Activated CD4-positive, alpha-beta T cell treated with anti-CD3 and anti-CD28 coated beads, Interleukin-10, Interleukin-2, amounts not matched to agents 100 ng/mL and 50 ng/mL, durations not matched to agents 16 hours and 8 hours (primary cell): ENCODE data around the gene PIK3R1.

Experiments used
- DNase-seq: peaks from one replicate; pipeline ENCODE4 v3.0.0-alpha.2; 2020

Gene PIK3R1

GRCh38 chr5:68303754-68304420 is 88.3 kb downstream of the PIK3R1 start:
- DNase-seq, result no peak

- DNase-seq, result peak; percentile 56
Measured at GRCh38 chr5:68304421-68305052, 89.0 kb downstream of the PIK3R1 start.

DNA sequence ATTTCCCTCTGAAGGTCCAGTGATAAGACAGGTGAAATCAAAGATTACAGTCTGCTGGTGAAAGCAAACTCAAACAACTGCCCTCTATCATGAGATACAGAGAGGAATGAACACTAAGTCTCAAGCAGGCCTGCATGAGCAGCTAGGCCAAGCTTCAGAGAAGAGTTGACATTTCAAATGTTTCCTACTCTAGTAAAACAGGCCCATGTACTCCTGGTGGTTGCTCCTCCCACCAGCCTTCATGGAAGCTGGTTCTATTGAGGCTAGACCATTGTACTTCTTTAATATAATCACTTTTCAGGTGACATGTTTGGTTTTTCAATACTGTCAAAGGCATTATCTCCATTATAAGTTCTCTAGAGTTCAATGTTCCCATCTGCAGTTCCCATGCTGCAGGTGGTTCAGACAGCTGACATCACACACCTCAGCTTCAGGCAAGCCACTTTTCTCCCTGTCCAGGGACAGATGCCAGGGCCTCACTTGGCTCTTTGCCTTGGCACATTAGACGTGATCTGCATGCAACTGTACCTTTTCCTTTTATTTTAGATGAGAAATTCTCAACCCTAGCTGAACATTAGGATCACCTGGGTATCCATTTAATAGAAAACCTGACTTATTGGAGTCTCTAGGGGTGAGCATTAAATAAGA is 89.8 kb downstream of the PIK3R1 start:
- no peak for DNase-seq

DNA sequence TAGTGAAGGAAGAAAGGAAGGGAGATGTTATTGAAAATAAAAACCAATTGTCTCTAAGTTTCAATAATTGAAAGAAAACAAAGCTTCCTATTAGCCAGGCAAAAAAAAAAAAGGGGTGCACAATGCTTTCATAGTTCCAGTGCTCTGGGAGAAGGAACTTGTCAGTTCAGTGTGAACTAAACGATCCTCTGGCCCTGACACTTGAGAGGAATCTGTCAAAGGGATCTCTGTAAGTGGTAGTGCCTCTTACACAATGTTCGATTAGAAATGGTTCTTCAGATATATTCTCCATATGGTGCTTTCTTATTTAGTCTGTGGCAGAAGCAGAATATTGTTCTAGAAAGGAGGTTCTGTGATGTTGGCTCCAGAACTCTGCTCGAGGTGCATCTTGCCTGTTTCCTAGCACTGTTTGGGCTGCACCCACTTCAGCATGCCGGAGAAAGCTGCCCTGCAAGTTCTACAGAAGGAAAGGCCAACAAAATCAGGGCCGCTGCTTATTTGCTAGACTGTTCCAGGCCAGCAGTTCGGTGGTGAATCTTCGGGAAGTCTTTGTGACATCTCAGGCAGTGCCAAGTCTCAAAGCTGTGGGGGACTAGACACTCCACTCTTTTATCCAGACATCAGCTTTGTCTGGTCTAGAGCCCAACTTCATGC is 90.9 kb downstream of the PIK3R1 start:
- no peak for DNase-seq

DNA sequence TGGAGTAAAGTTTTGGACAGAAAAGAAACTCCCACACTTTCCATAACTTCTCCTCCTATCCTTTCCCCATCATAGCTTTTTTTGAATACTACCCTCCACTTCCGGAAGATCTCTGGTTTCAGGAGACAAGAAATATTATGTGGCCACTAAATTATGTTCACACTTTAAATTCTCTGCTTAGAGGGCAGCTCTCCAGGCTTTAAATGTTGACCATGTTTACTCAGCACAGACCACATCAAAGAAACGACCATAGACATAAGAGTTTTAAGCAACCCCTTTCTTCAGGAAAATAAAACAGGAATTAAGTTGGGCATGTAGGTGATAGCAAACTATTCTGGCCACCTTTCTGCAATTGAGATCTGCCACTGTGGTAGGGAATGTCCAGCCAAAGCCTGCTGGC is 97.8 kb downstream of the PIK3R1 start:
- DNase-seq, result no peak

DNA sequence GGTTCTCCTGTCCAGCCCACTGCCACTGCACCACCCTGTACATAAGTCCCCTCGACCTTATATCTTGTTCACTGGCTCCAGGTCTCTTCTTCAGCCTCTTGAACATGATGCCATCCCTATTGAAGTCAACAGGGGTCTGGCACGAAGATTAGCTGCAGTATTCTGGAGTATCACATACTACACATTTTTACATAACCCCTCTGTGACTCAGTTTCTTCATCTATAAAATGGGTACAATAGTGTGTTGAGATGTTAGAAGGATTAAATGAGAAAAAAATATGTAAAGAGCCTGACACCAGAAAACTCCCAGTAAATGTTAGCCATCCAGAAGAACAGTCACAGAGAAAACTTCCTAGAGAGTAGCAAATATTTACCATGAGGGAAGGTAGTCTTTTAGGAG is 98.9 kb downstream of the PIK3R1 start:
- DNase-seq, result no peak

GRCh38 chr5:68315679-68316271 is 100.2 kb downstream of the PIK3R1 start:
- DNase-seq, result peak; percentile 53

DNA sequence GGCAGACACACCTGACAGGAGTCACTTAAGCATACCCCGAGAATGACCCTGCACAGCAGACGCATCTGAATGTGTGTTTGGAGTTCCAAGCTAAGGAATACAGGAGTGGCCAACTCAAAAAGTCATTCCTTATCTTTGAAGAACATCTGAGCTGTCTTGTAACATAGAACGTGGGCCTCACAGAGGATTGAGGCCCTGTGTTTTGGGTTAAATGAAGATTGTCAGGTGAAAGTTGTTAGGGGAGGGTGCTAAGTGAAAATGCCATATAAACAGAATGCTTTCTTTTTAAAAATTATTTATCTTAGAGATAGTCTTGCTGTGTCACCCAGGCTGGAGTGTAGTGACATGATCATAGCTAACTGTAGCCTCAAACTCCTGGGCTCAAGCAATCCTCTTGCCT is 100.9 kb downstream of the PIK3R1 start:
- no peak for DNase-seq

DNA sequence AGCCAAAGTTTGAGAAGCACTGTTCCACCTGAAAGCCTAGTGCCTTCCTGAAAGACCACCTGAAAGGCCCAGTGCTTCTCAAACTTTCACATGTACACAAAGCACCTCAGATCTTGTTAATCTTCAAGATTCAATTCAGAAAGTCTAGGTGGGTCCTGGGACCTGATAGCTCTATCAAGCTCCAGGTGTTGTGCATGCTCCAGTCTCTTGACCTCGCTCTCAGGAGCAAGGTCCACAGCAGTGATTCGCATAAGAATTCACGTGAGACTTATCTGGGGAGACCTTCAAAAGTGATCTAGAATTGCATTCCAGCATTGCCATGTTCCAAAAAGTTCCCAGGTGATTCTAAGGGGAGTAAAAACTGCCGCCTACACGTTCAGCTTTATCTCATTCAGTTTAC is 102.1 kb downstream of the PIK3R1 start:
- no peak for DNase-seq

DNA sequence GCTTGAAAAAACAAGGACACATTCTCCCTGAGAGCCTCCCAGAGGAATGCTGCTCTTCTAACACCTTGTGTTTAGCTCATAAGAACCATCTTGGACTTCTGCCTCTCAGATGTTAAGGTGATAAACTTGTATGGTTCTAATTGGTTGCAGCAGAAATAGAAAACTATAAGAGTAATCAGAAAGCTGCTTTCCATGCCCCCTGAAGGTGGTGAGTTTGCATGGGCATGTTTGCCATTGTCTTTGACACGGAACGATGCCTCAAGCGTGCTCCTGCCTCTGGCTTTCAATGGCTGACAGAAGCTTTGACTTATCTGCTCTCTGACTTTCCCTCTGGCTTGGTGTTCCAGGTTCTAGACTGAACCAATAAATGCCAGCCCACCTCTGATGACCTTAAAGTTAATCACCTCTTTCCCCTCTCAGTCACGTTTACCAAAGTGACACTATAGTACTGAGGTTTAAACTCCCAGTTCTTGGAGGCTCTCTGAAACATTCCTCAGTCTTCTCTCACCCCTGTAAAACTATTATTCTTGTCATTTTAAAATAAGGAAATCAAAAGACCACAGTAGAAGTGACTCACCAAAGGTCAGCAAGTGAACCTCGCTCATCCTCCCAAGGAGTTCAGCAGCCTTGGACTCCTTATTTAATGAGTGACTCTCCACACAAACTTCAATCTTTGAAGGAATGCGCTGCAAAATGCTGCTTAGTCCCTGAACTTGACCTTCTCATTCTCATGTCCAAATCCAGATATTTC is 103.6 kb downstream of the PIK3R1 start:
- DNase-seq, result no peak

DNA sequence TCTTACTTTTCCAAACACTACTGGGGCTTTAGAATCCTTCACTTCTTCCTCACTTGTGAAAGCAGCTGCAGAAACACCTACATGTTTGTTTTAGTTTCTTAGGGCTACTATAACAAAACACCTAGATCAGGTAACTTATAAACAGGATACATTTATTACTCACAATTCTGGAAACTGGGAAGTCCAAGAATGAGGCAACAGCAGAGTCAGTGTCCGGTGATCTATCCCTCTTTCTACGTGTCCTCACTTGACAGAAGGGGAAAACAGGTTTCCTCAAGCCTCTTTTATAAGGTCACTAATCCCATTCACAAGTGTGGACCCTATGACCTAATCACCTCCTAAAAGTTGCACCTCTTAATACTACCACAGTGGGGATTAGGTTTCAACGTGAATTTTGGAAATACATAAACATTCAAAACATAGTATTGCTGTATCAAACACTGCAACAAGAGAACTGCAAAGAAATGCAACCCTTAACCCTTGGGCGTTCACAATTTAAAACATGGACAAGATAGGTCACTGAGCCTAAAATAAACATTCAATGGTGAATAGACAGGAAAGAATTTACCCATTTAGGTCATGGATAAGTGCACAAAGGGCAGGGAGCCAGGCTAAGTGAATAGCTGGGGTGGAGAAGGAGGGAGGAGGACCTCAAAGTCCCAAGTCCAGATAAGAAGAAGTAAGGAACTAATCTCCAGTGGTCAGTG is 104.3 kb downstream of the PIK3R1 start:
- no peak for DNase-seq

DNA sequence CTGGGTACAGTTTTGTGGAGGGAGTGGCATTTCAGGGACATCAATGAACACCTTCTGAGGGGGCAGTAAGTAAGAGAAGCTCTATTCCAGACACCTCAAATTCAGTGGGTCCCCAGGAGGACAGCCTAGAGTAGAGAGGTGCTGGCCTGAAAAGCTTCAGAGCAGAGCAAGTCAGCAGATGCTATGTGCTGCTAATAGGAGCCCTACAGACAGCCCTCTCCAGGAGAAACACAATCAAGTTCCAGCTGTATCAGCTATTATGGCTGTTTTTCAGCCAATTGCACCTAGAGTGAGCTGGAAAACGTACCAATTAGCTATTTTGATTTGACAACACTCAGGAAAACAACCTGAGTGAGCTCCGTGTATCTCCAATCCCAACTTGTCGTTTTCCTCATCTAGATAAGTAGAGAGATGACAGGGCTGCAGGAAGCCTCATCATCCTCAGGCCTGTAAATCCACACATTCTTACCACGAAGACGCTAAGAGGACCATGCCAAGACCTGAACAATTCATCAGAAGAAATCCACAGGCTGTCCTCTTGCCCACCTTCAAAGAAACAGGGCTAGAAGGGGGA is 104.9 kb downstream of the PIK3R1 start:
- no peak for DNase-seq

DNA sequence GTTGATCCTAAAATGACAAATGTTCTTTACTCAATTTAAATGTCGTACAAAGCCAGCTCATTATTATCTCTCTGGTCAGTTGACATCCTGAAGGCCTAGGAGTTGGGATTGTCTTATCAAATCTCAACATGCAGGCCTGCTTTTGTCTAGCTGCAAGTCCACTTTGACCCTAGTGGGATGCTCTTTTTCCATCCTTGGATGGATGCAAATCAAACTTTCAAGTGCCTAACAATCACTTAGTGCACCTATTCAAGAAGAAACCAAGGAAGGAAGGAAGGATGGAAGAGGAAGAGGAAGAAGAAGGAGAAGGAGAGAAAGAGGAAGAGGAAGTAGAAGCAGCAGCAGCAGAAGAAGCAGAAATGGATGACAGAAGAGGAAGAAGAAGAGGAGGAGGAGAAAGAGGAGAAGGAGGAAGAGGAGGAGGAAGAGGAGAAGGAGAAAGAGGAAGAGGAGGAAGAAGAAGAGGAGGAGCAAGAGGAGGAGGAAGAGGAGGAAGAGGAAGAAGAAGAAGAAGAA is 109.6 kb downstream of the PIK3R1 start:
- no peak for DNase-seq

DNA sequence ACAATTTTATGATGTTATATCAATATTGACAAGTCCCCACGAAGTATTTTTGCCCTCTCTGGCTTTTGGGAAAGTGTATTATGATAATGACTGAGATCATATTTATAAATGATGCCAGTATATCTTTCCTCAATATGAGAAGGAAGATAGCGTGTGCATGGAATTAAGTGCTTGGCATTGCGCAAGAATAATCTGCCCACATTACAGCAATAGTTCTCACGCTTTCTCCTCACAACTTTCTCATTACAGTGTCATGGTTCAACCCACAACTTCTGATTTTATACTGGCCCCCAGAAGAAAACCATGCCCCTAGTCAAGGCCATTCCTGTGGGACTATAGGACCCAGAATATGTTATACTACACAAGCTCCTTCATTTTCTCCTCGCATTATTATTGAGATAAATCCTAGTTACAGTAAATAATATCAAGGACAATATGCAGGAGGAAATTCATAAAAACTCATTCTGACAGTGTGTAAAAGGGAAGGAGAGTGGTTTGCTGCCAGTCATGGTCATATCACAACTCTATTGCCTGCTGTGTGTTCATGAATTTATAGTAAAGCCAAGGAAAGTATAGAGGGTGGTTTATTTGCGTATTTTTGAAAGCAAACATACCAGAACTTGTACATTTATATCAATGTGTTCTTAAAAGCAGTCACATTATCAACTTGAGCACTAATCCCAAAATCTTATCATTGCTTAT is 114.1 kb downstream of the PIK3R1 start:
- no peak for DNase-seq

DNA sequence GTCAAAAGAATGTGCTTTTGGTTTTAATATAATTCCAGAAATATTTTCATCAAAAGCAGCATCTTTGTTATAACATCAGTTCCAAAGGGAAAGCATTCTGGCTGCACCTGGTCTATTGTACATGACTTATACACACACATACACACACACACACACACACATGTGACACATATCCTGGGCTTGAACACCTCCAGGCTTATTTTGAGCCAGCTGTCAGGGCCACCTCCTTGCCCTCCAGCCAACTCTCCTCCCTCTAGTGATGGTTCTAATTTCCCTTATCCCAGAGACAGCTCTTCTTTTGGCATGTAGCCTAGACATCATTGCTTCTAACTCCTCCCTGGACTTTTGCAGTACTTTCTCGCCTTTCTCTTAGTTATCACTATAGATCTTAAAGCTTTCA is 115.0 kb downstream of the PIK3R1 start:
- no peak for DNase-seq

DNA sequence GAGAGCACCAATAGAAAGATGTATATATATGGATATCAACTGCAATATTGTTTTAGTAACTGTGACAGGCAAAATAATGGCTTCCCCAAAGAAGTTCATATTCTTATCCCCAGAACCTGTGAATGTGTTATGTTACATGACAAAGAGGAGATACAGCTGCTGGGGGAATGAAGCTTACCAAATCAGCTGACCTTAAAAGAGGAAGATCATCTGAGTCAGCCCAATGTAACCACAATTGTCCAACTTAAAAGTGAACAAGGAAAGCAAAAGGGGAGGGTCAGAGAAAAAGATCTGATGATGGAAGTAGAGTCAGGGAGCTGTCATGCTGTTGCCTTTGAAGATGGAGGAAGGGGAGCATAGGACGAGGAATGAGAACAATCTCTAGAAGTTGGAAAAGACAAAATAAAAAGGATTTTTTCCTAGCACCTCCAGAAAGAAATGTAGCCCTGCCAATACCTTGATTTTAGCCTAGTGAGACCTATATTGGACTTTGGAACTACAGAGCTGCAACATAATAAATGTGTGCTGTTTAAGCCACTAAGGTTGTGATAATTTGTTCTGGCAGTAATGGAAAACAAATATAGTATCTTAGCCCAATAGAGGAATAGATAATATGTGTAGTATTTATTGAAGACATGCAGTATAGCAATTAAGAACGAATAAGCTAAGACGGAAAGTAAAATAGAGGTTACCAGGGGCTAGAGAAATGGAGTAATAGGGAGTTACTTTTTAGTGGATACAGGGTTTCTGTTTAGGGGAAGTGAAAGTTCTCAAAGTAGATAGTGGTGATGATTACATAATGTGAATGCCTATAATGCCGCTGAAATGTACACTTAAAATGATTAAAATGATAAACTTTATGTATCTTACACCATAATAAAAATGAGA is 115.9 kb downstream of the PIK3R1 start:
- no peak for DNase-seq

GRCh38 chr5:68332080-68332451 is 116.5 kb downstream of the PIK3R1 start:
- no peak for DNase-seq

GRCh38 chr5:68332556-68332955 is 117.0 kb downstream of the PIK3R1 start:
- DNase-seq, result no peak

DNA sequence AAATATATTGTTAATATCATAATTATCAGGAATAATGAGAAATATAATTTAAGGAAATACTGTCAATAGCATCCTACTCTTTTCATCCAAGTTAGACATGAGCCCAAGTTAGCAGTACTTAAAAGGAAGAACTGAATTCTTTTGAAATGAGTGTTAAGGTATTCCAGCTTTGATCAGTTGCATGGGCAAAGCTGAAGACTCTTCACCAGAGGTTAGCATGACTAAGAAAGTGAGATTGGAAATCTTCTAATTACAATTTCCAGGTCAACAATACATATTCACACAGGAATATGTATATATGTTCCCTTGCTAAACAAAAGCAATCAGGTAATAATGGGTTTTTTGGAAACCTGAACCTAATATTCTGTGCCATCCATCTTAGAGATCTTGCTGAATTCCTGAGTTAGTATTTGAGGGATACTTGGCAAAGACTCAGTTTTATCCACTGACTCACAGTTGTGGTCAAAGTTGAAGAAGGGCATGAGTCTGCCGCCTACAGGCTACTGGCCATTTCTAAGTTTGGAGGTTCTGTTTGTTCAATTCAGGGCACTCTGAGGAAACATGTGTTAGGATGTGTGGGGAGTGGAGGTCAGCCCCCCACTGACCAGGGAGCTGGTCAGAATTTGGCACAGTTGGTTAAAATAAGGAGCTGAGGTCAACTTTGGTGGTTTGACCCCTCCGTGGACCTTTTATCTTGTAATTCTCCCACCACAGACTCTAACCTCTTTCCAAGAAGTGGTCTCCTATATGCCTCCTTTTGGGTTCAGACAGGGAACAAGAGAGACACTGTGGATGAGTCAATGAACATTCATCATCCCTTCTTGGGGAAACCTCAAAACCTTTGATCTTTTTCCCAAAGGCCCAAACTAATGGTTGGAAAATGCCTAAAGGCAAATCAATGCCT is 118.3 kb downstream of the PIK3R1 start:
- no peak for DNase-seq
